GM12878 (cell line): Measurements from ENCODE around the gene CAPN9. TPM values are rescaled to one million over a fixed set of nuclear protein-coding genes. Genes with fewer than 3 reads are reported as not detected.

ENCODE experiments used
- ATAC-seq: fragments of 200-7000 bp; cut with Tn5 transposase; 3 replicates; pipeline ENCODE4 v1.9.1; 2020; ENCODE audit warnings: mild to moderate bottlenecking, moderate library complexity
- BruUV-seq: library from RNA; stranded (reverse); fragments of 400-500 nt; replicated peaks from 2 replicates; lab custom pipeline; 2021; lab: Mats Ljungman, UMichigan
- CTCF ChIA-PET: fragments of 300-600 bp; sonication (Branson Sonifier 250); formaldehyde crosslinking; extraction: SDS; loops from one replicate; lab custom pipeline; 2021; ENCODE audit warnings: inconsistent platforms; lab: Yijun Ruan, JAX
- POLR2A ChIA-PET: fragments of 350-600 bp; formaldehyde crosslinking; extraction: SDS; loops from one replicate; lab custom pipeline; 2021; ENCODE audit warnings: inconsistent platforms; lab: Charles Lee
- RAD21 ChIA-PET: fragments of 300-600 bp; sonication (Branson Sonifier 250); formaldehyde crosslinking; loops from one replicate; lab custom pipeline; 2023; ENCODE audit warnings: antibody characterized with exemption; ENCODE audit not compliant: unreplicated experiment; lab: Charles Lee
- SMC1A ChIA-PET: fragments of 300-600 bp; sonication (Branson Sonifier 250); formaldehyde crosslinking; loops from one replicate; lab custom pipeline; 2023; ENCODE audit not compliant: unreplicated experiment, uncharacterized antibody; lab: Charles Lee
- DNase-seq: peaks from one replicate; pipeline ENCODE4 v3.0.0-alpha.2; 2011; ENCODE audit warnings: low read depth, low spot score
- FAIRE-seq: peaks from 3 replicates; lab custom pipeline; 2011; peaks lifted over from hg19 to GRCh38; lab: Jason Lieb, UNC
- H2AFZ ChIP-seq: 2 replicates; pipeline ENCODE4 v1.6.0; 2011; ENCODE audit warnings: low read depth, low read length, control low read depth; ENCODE audit not compliant: control insufficient read depth
- H3K27ac ChIP-seq: 2 replicates; pipeline ENCODE4 v1.5.1; 2011; ENCODE audit warnings: control low read depth; ENCODE audit not compliant: control insufficient read depth, insufficient read depth
- H3K27me3 ChIP-seq, 2 experiments: replicated peaks in 1 of 2; 2 replicates each; pipeline versions ENCODE4 v1.6.0 to v1.6.1; 2011; ENCODE audit warnings: low read length in 1 of 2; ENCODE audit not compliant: control insufficient read depth in 2 of 2, insufficient read depth in 2 of 2
- H3K36me3 ChIP-seq, 2 experiments: 2 replicates each; pipeline ENCODE4 v1.5.1; 2011; ENCODE audit warnings: low read length in 1 of 2; ENCODE audit not compliant: control insufficient read depth in 2 of 2, insufficient read depth in 2 of 2
- H3K4me1 ChIP-seq: 2 replicates; pipeline ENCODE4 v1.6.1; 2011; ENCODE audit warnings: mild to moderate bottlenecking, low read length, moderate library complexity, mixed read lengths; ENCODE audit not compliant: control insufficient read depth, insufficient read depth
- H3K4me2 ChIP-seq: 2 replicates; pipeline ENCODE4 v1.6.0; 2011; ENCODE audit warnings: control low read depth; ENCODE audit not compliant: control insufficient read depth, insufficient read depth
- H3K4me3 ChIP-seq: fragments of 200-600 bp; sonication (generic); 2 replicates; pipeline ENCODE4 v1.5.1; 2016
- H3K79me2 ChIP-seq: 2 replicates; pipeline ENCODE4 v1.6.0; 2011; ENCODE audit warnings: low read length; ENCODE audit not compliant: control insufficient read depth, insufficient read depth
- H3K9ac ChIP-seq: 2 replicates; pipeline ENCODE4 v1.8.0; 2011; ENCODE audit warnings: low read length, control low read depth, mixed read lengths; ENCODE audit not compliant: control insufficient read depth, insufficient read depth
- H3K9me3 ChIP-seq: replicated peaks from 3 replicates; pipeline ENCODE4 v1.5.1; 2011; ENCODE audit warnings: mild to moderate bottlenecking, low read length; ENCODE audit not compliant: control insufficient read depth, insufficient read depth
- H4K20me1 ChIP-seq: 2 replicates; pipeline ENCODE4 v1.6.0; 2011; ENCODE audit not compliant: control insufficient read depth, insufficient read depth
- BHLHE40 ChIP-seq, 2 experiments: fragments of 450-650 bp in 1 of 2; IDR thresholded peaks; 2 replicates each; pipeline ENCODE4 v1.6.1; 2011 to 2017; ENCODE audit warnings: low read depth in 2 of 2, borderline replicate concordance in 1 of 2, improper control_type of control experiment in 1 of 2, low read length in 1 of 2, mild to moderate bottlenecking in 1 of 2
- CREM ChIP-seq: IDR thresholded peaks from 2 replicates; pipeline ENCODE4 v1.6.1; 2014; ENCODE audit warnings: antibody characterized with exemption, low read depth
- EED ChIP-seq: sonication (generic); IDR thresholded peaks from 2 replicates; pipeline ENCODE4 v1.6.1; 2016; ENCODE audit warnings: antibody characterized with exemption, low read depth
- EGR1 ChIP-seq, 2 experiments: IDR thresholded peaks; 1 replicate in 1 of 2; 2 replicates in 1 of 2; pipeline ENCODE4 v1.6.1; 2011 to 2012; ENCODE audit warnings: low read depth in 2 of 2, low read length in 2 of 2, borderline replicate concordance in 1 of 2, mild to moderate bottlenecking in 1 of 2, moderate library complexity in 1 of 2
- GATAD2B ChIP-seq: fragments of 450-650 bp; conservative IDR thresholded peaks from 2 replicates; pipeline ENCODE4 v1.6.1; 2017; ENCODE audit warnings: low read depth, mild to moderate bottlenecking, moderate library complexity
- IKZF1 ChIP-seq: fragments of 450-650 bp; conservative IDR thresholded peaks from 2 replicates; pipeline ENCODE4 v1.6.1; 2017; ENCODE audit warnings: antibody characterized with exemption, mild to moderate bottlenecking
- MEF2B ChIP-seq: fragments of 450-650 bp; IDR thresholded peaks from 2 replicates; pipeline ENCODE4 v1.6.1; 2018; ENCODE audit warnings: mild to moderate bottlenecking, moderate library complexity; ENCODE audit not compliant: partially characterized antibody, poor library complexity, severe bottlenecking
- MTA2 ChIP-seq: fragments of 450-650 bp; IDR thresholded peaks from 2 replicates; pipeline ENCODE4 v1.6.1; 2016; ENCODE audit warnings: low read depth, mild to moderate bottlenecking, moderate library complexity
- NR2F1 ChIP-seq: fragments of 450-650 bp; conservative IDR thresholded peaks from 2 replicates; pipeline ENCODE4 v1.6.1; 2017; ENCODE audit warnings: mild to moderate bottlenecking
- NRF1 ChIP-seq: conservative IDR thresholded peaks from 2 replicates; pipeline ENCODE4 v1.6.1; 2011; ENCODE audit warnings: mild to moderate bottlenecking, low read depth, low read length, improper control_type of control experiment
- PAX5 ChIP-seq: IDR thresholded peaks from 2 replicates; pipeline ENCODE4 v1.6.1; 2011; ENCODE audit warnings: low read depth, low read length, borderline replicate concordance
- RAD51 ChIP-seq: fragments of 450-650 bp; IDR thresholded peaks from 2 replicates; pipeline ENCODE4 v1.6.1; 2016; ENCODE audit warnings: moderate library complexity, mild to moderate bottlenecking, inconsistent platforms
- RCOR1 ChIP-seq: conservative IDR thresholded peaks from 2 replicates; pipeline ENCODE4 v1.6.1; 2012; ENCODE audit warnings: low read depth, low read length, improper control_type of control experiment
- SIN3A ChIP-seq: IDR thresholded peaks from 2 replicates; pipeline ENCODE4 v1.6.1; 2012; ENCODE audit warnings: low read depth, low read length, improper control_type of control experiment
- SMARCA5 ChIP-seq: fragments of 450-650 bp; IDR thresholded peaks from 2 replicates; pipeline ENCODE4 v1.6.1; 2017; ENCODE audit warnings: mild to moderate bottlenecking
- STAT1 ChIP-seq: fragments of 450-650 bp; conservative IDR thresholded peaks from 2 replicates; pipeline ENCODE4 v1.6.1; 2014; ENCODE audit warnings: antibody characterized with exemption, mild to moderate bottlenecking
- TARDBP ChIP-seq: IDR thresholded peaks from 2 replicates; pipeline ENCODE4 v1.6.1; 2016; ENCODE audit warnings: borderline replicate concordance
- YBX1 ChIP-seq: fragments of 450-650 bp; IDR thresholded peaks from 2 replicates; pipeline ENCODE4 v1.6.1; 2016; ENCODE audit warnings: antibody characterized with exemption
- ZBED1 ChIP-seq: IDR thresholded peaks from 2 replicates; pipeline ENCODE4 v1.6.1; 2016; ENCODE audit warnings: borderline replicate concordance
- ZNF217 ChIP-seq: fragments of 450-650 bp; IDR thresholded peaks from 2 replicates; pipeline ENCODE4 v1.6.1; 2017; ENCODE audit warnings: antibody characterized with exemption, mild to moderate bottlenecking
- ZNF622 ChIP-seq: fragments of 450-650 bp; IDR thresholded peaks from 2 replicates; pipeline ENCODE4 v1.6.1; 2017; ENCODE audit warnings: mild to moderate bottlenecking, inconsistent platforms
- WGBS: methylation state at CpG from one replicate; pipeline ENCODE4 v1.1.6; 2016; ENCODE audit warnings: low lambda C conversion rate; ENCODE audit not compliant: insufficient replicate concordance, insufficient coverage; ENCODE audit errors: missing lambda C conversion rate; 5-methylcytosine and 5-hydroxymethylcytosine counted together
- in situ Hi-C: fragments of 300-500 bp; cut with MboI; formaldehyde crosslinking; loops from 9 replicates; pipeline ENCODE4 v1.14.3; 2018; ENCODE audit warnings: mixed read lengths
- intact Hi-C: fragments of 100-400 bp; cut with micrococcal nuclease; formaldehyde crosslinking; loops from one replicate; pipeline ENCODE4 v1.14.2; 2022; ENCODE audit not compliant: unreplicated experiment
- polyA plus RNA-seq, 11 experiments: library from polyadenylated mRNA; depleted of rRNA in 4 of 11; unstranded in 6 of 11; stranded (reverse) in 5 of 11; fragments of >200 nt; fragmentation: Nextera tagmentation in 4 of 11; fragmentation: Illumina TruSeq in 1 of 11; extraction: Ambion mirVana in 4 of 11; extraction: Trizol in 1 of 11; gene quantifications; 1 replicate in 1 of 11; 2 replicates in 10 of 11; pipeline versions ENCODE4 v1.2.1 to v1.2.3, GENCODE V29; 2011 to 2016; ENCODE audit warnings: inconsistent platforms in 2 of 11, missing spikeins in 2 of 11, low read depth in 1 of 11
- total RNA-seq, 4 experiments: library from RNA; depleted of rRNA in 3 of 4; stranded (reverse); fragments of >200 nt in 3 of 4; fragmentation: Illumina TruSeq in 1 of 4; extraction: Trizol in 1 of 4; gene quantifications; 2 replicates each; pipeline versions ENCODE4 v1.2.1 to v1.2.3, GENCODE V29; 2013 to 2021

Gene CAPN9
- total and polyA plus RNA-seq, 10 of the 15 experiments (the other 5 are each of a cell fraction or from before 2014, with no cell fraction given) = not detected

DNA sequence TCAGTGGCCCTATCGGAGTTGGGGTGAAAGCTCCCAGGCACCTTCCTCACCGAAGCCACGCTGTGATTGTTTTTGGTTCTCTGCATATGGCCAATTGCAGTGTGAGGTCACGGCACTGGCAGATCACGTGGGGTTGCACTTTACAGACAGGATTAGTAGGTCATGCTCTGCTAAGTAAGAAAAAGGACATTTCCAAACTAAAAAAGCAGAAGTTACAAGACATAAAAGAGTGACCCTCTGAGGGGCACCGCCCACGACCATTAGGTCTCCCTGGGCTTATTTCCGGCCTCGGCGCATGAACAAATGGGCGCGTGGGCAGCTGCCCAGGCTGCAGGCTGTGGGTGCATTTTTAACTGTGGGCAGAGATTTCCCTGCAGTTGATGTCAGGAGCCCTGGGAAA is 2.0 kb downstream of the CAPN9 start:
- peak; percentile 4 for DNase-seq
- Histone ChIP-seq H3K36me3 (no peaks in the 10 kb centered on the region), H3K9ac (no peak overlapping the region), H3K79me2 (no peaks in the 10 kb centered on the region), H3K4me2 (no peak overlapping the region), H3K4me1 (no peaks in the 10 kb centered on the region), H2AFZ (no peak overlapping the region), H4K20me1 (no peaks in the 10 kb centered on the region), H3K27ac (no peak overlapping the region), H3K4me3 (no peak overlapping the region), H3K9me3 (no peaks in the 10 kb centered on the region), H3K27me3 (no peaks in the 10 kb centered on the region)
- in situ Hi-C loops (no loop called here), intact Hi-C loops (no loop called here)
- BruUV-seq = no TSS peak
- peak; percentile 69 for ATAC-seq
- ChIA-PET RAD21 (no interaction called here), CTCF (no interaction called here), POLR2A (no interaction called here), SMC1A (no interaction called here)
- WGBS = under 1% methylated on average over 12 of the region's 12 CpGs
- TF ChIP-seq ZNF217 (no peak), PAX5 (peak; percentile 71; the same call in 1 of the 2 replicates), ZNF622 (no peak), GATAD2B (no peak), SMARCA5 (no peak), NR2F1 (peak; percentile 61; the same call in 1 of the 2 replicates), SIN3A (no peak), STAT1 (no peak), MTA2 (0 out of 2 replicates have a peak, but pooled peaks have one; percentile 37), CREM (no peak), EED (no peak), EGR1 (IDR thresholded peaks at IDR 0.05; ENCODE audit: borderline replicate concordance in 1 of 2, low read depth in 2 of 2, low read length in 2 of 2) (no peak), RCOR1 (no peak), MEF2B (peak; percentile 30), BHLHE40 (IDR thresholded peaks at IDR 0.05; ENCODE audit: borderline replicate concordance in 1 of 2, low read depth in 2 of 2, low read length in 1 of 2) (peak in 1 of 2 experiments; percentile 55; a peak in 1 of 4 replicates), ZBED1 (no peak), YBX1 (no peak), IKZF1 (peak; percentile 42; the same call in 1 of the 2 replicates), NRF1 (no peak), TARDBP (no peak), RAD51 (peak; percentile 77)
- no peak for FAIRE-seq
